HG03039 (cell line): ENCODE results near the gene NTSR1.

Source experiments
- ATAC-seq: cut with Tn5 transposase; IDR thresholded peaks from one replicate; pipeline ENCODE4 v1.9.1; 2021; ENCODE audit warnings: mild to moderate bottlenecking, moderate library complexity; ENCODE audit not compliant: unreplicated experiment

The NTSR1 gene

DNA sequence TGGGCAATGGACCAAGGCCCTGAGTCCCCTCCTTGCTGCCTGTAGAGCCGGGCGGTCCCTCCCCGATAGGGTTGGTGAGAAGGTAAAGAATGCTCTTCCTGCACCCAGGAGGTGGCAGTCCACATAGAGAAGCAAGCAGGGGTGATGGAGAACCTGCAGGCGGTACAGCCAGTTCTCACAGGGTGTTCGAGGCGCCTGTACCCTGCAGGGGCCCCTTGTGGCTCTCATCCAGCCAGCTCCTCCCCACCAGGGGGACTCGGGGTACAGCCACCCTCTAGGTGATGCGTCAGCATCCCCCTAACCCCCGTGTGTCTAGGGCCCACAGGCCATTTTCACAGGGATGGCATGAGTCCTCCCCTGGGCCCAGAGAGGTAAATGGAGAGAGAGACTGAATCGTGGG, 103.1 kb downstream of the NTSR1 start:
- no peak for ATAC-seq
